Stimulated activated naive CD4-positive, alpha-beta T cell treated with Interleukin-2 at 50 U/mL for 16 hours (primary cell): ENCODE data around the gene TAS2R42.

Source experiments
- DNase-seq: peaks from one replicate; lab custom pipeline; 2025; lab: John Stamatoyannopoulos, UW

TAS2R42 gene

GRCh38 chr12:11144297-11144696 lies 42.4 kb downstream of the TAS2R42 start:
- no peak for DNase-seq

DNA sequence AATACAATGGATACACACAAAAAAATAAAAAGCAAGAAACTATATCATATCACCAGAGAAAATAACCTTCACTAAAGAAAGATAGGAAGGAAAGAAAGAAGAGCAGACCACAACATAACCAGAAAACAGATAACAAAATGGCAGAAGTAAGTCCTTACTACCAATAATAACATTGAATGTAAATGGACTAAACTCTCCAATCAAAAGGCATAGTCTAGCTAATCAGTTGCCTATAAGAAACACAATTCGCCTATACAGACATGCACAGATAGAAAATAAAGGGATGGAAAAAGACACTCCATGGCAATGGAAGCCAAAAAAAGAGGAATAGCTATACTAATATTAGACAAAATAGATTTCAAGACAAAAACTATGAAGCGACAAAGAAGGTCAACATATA lies 43.4 kb downstream of the TAS2R42 start:
- no peak for DNase-seq

DNA sequence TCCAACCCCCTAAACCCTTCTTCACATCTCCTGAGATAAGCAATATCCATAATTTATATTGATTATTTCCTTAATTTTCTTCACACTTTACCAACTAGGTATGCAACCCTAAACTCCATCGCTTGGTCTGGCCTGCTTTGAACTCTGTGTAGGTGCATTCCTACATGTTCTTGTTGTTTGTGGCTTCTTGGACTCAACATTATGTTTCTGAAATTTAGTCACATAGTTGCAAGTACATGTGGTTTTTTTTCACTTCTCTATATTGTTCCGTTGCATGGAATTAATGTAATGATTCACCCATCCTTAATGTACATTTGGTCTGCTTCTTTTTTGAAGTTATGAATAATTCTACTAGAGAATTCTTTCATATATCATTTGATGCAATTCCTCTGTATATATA lies 50.7 kb downstream of the TAS2R42 start:
- no peak for DNase-seq
